OCI-LY1 (cell line): ENCODE measurements around the gene CEP104.

Experiments
- H2AFZ ChIP-seq: fragments of 200-600 bp; sonication (generic), shearing (Covaris generic); 2 replicates; pipeline ENCODE4 v1.6.0; 2014; ENCODE audit warnings: antibody characterized with exemption, mild to moderate bottlenecking, low read length
- H3F3A ChIP-seq: fragments of 200-600 bp; sonication (generic), shearing (Covaris generic); 2 replicates; pipeline ENCODE4 v1.6.0; 2014; ENCODE audit warnings: mild to moderate bottlenecking, antibody characterized with exemption, low read length, moderate library complexity; ENCODE audit not compliant: insufficient read depth
- H3K27ac ChIP-seq: fragments of 200-600 bp; sonication (generic); 2 replicates; pipeline ENCODE4 v1.5.1; 2014; ENCODE audit warnings: low read length, mixed run types, mild to moderate bottlenecking, low read depth; ENCODE audit not compliant: poor library complexity, severe bottlenecking
- H3K27me3 ChIP-seq: fragments of 200-600 bp; sonication (generic); 2 replicates; pipeline ENCODE4 v1.6.0; 2014; ENCODE audit warnings: antibody characterized with exemption, mild to moderate bottlenecking, low read length, moderate library complexity; ENCODE audit not compliant: insufficient read depth
- H3K36me3 ChIP-seq: fragments of 200-600 bp; sonication (generic); 2 replicates; pipeline ENCODE4 v1.6.1; 2014; ENCODE audit warnings: mild to moderate bottlenecking, antibody characterized with exemption, low read length, moderate library complexity, mixed read lengths; ENCODE audit not compliant: insufficient read depth
- H3K4me1 ChIP-seq: fragments of 200-600 bp; sonication (generic); 2 replicates; pipeline ENCODE4 v1.5.1; 2014; ENCODE audit warnings: mild to moderate bottlenecking, low read length, moderate library complexity; ENCODE audit not compliant: insufficient read depth, severe bottlenecking
- H3K4me2 ChIP-seq: fragments of 200-600 bp; sonication (generic), shearing (Covaris generic); 2 replicates; pipeline ENCODE4 v1.6.1; 2014; ENCODE audit warnings: low read length
- H3K4me3 ChIP-seq: fragments of 200-600 bp; sonication (generic); 2 replicates; pipeline ENCODE4 v1.5.1; 2014; ENCODE audit warnings: low read length, low read depth, mild to moderate bottlenecking, mixed read lengths; ENCODE audit not compliant: poor library complexity, severe bottlenecking
- H3K79me2 ChIP-seq: fragments of 200-600 bp; shearing (Covaris generic); 2 replicates; pipeline ENCODE4 v1.6.1; 2016; ENCODE audit warnings: mixed run types, low read length, mixed read lengths; ENCODE audit not compliant: insufficient read depth
- H3K9ac ChIP-seq: fragments of 200-600 bp; sonication (generic), shearing (Covaris generic); 2 replicates; pipeline ENCODE4 v1.6.1; 2014; ENCODE audit warnings: mild to moderate bottlenecking, low read length, mixed read lengths
- H3K9me2 ChIP-seq: fragments of 200-600 bp; sonication (generic), shearing (Covaris generic); 2 replicates; pipeline ENCODE4 v1.6.1; 2014; ENCODE audit warnings: low read depth, mild to moderate bottlenecking, low read length, mixed read lengths
- H3K9me3 ChIP-seq: fragments of 200-600 bp; shearing (Covaris generic); 2 replicates; pipeline ENCODE4 v1.6.1; 2014; ENCODE audit warnings: low read length, mixed read lengths
- H4K20me1 ChIP-seq: fragments of 200-600 bp; sonication (generic), shearing (Covaris generic); 2 replicates; pipeline ENCODE4 v1.6.0; 2016; ENCODE audit warnings: mild to moderate bottlenecking, low read length; ENCODE audit not compliant: insufficient read depth
- EZH2 ChIP-seq: fragments of 200-600 bp; sonication (generic), shearing (Covaris generic); IDR thresholded peaks from 2 replicates; pipeline ENCODE4 v1.8.0; 2017; ENCODE audit warnings: borderline replicate concordance, mixed run types, mild to moderate bottlenecking, antibody characterized with exemption, low read length, moderate library complexity, mixed read lengths
- TF ChIP-seq, protein P1 (sequence below): fragments of 200-600 bp; sonication (generic), shearing (Covaris generic); IDR thresholded peaks from 2 replicates; pipeline ENCODE4 v1.5.1; 2017; ENCODE audit warnings: mild to moderate bottlenecking, antibody characterized with exemption, low read length, moderate library complexity, mixed read lengths

The CEP104 gene

DNA sequence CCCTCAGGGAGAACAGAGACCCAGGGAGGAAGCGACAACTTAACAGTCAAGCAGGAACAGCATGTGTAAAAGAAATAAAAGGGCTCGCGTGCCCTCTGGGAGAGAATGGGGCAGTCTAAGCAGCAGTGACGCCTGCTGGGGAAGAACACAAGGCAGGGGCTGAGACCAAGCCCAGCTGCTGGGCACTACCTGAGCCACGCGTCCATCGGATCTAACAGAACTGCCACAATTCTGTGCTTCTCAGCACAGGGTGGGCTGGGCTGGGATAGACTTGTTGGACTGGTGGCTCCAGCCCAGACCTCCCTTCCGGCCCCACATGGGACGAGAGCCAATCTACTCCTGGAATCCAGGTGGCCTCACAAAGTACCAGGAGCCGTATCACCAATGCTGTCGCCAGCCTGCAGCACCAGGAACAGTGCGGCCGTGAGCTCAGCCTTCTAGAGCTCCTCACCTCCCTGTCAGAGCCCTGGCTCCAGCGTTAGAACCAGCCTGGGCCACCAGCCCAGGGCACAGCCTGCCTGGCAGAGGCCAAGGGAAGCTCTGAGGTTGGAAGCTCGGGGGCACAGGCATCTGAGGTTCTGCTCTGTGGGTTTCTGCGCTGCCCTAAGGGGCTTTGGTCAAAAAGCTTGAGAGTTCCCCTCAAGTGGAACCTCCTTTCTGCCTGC is 68.1 kb downstream of the CEP104 start:
- H3F3A ChIP-seq, result no peaks in the 10 kb centered on the region
- peaks cover 50% of the 10 kb centered on the region for H3K36me3 ChIP-seq
- H3K4me3 ChIP-seq, result no peak overlapping the region
- no peaks in the 10 kb centered on the region for H3K9me2 ChIP-seq
- no peak overlapping the region for H3K9ac ChIP-seq
- no peak overlapping the region for H2AFZ ChIP-seq
- no peaks in the 10 kb centered on the region for H3K27me3 ChIP-seq
- peaks cover 15% of the 10 kb centered on the region; the same call in 1 of the 2 replicates for H3K79me2 ChIP-seq
- H3K27ac ChIP-seq, result no peak overlapping the region
- no peaks in the 10 kb centered on the region for H4K20me1 ChIP-seq
- H3K4me2 ChIP-seq, result no peak overlapping the region
- TF ChIP-seq, protein P1, sequence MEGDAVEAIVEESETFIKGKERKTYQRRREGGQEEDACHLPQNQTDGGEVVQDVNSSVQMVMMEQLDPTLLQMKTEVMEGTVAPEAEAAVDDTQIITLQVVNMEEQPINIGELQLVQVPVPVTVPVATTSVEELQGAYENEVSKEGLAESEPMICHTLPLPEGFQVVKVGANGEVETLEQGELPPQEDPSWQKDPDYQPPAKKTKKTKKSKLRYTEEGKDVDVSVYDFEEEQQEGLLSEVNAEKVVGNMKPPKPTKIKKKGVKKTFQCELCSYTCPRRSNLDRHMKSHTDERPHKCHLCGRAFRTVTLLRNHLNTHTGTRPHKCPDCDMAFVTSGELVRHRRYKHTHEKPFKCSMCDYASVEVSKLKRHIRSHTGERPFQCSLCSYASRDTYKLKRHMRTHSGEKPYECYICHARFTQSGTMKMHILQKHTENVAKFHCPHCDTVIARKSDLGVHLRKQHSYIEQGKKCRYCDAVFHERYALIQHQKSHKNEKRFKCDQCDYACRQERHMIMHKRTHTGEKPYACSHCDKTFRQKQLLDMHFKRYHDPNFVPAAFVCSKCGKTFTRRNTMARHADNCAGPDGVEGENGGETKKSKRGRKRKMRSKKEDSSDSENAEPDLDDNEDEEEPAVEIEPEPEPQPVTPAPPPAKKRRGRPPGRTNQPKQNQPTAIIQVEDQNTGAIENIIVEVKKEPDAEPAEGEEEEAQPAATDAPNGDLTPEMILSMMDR, result no peak
- TF ChIP-seq EZH2, result no peak
- no peaks in the 10 kb centered on the region for H3K9me3 ChIP-seq
- peaks cover 7% of the 10 kb centered on the region for H3K4me1 ChIP-seq

DNA sequence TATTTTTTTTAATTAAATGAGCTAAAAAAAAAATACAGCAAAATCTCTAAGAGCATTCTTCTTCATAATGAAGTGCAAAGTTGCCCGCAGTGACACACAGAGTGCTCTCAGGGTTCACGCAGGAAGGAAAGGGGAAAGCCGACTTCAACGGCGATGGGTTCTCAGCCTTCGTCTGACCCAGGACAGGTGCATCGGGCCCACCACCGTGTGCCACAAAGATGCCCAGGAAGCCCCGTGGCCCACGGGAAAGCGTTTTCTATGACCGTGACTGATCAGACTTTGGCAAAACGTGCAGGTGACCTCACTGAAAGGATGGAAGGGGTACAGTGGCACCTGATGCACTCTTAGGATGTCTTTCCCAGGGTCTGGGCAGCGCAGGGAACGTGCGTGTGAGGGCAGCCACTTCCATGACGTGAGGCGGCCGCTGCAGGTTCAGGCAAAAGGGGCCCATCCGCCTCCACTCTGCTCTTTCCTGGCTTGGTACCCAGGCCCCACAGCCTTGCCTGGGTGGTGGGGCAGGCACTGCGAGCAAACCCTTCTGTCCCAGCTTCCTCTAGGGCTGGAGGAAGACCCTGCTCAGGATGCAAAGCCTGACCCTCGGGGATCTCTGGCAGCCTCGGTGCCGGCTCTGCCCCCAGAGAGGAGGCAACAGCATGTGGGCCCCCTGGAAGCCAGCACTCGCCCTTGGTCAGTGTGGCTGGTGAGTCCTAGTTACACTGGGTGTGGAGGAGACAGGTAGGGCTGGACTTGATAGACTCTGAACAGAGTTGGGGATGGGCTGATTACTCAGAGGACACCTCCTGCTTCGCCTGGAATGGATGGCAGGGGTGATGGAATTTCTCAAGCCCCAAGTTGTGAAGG is 69.0 kb downstream of the CEP104 start:
- Histone ChIP-seq H3K27me3 (no peaks in the 10 kb centered on the region), H3K27ac (no peak overlapping the region), H3K4me1 (no peaks in the 10 kb centered on the region), H4K20me1 (no peaks in the 10 kb centered on the region), H2AFZ (no peak overlapping the region), H3K4me3 (no peak overlapping the region), H3K79me2 (peaks cover 8% of the 10 kb centered on the region; the same call in 1 of the 2 replicates), H3F3A (no peaks in the 10 kb centered on the region), H3K9me3 (no peaks in the 10 kb centered on the region), H3K4me2 (no peak overlapping the region), H3K9ac (no peak overlapping the region), H3K36me3 (peaks cover 57% of the 10 kb centered on the region), H3K9me2 (no peaks in the 10 kb centered on the region)
- TF ChIP-seq EZH2, result no peak
- TF ChIP-seq, protein P1, result no peak

DNA sequence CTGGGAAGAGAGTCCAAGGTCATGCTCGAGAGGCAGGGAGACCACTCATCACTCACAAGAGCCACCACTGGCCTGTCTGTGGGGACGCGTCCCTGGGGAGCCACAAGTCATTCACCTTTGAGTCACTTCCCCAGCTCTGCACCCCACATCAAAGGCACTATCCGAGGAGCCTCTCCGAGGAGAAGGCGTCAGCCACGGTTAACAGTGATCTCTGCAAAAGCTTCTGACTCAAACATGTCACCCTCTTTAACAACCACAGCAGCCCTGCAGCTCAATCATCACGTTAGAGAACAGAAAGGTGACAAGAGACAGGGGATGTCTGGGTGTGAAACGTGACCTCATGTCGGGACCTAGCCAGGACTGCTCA is 69.7 kb downstream of the CEP104 start:
- no peaks in the 10 kb centered on the region for H3K4me1 ChIP-seq
- H3K9ac ChIP-seq, result no peak overlapping the region
- no peaks in the 10 kb centered on the region for H3K27me3 ChIP-seq
- peaks cover 6% of the 10 kb centered on the region; the same call in 1 of the 2 replicates for H3K79me2 ChIP-seq
- H3K27ac ChIP-seq, result no peak overlapping the region
- H3K4me2 ChIP-seq, result no peak overlapping the region
- H3K9me3 ChIP-seq, result no peaks in the 10 kb centered on the region
- H3K4me3 ChIP-seq, result no peak overlapping the region
- H3K9me2 ChIP-seq, result no peaks in the 10 kb centered on the region
- H3K36me3 ChIP-seq, result peaks cover 58% of the 10 kb centered on the region
- no peak overlapping the region for H2AFZ ChIP-seq
- H3F3A ChIP-seq, result no peaks in the 10 kb centered on the region
- H4K20me1 ChIP-seq, result no peaks in the 10 kb centered on the region
- TF ChIP-seq, protein P1, result no peak
- no peak for TF ChIP-seq EZH2
